HG02938 (cell line): ENCODE data around the gene IDE.
"Not testable (repeated sequence)": the region's sequence is repeated elsewhere in the genome, so short reads cannot be mapped to it uniquely, and the experiment has no call there.

ENCODE experiments used
- ATAC-seq: cut with Tn5 transposase; IDR thresholded peaks from one replicate; pipeline ENCODE4 v1.9.1; 2021; ENCODE audit warnings: mild to moderate bottlenecking, moderate library complexity; ENCODE audit not compliant: unreplicated experiment

IDE gene

DNA sequence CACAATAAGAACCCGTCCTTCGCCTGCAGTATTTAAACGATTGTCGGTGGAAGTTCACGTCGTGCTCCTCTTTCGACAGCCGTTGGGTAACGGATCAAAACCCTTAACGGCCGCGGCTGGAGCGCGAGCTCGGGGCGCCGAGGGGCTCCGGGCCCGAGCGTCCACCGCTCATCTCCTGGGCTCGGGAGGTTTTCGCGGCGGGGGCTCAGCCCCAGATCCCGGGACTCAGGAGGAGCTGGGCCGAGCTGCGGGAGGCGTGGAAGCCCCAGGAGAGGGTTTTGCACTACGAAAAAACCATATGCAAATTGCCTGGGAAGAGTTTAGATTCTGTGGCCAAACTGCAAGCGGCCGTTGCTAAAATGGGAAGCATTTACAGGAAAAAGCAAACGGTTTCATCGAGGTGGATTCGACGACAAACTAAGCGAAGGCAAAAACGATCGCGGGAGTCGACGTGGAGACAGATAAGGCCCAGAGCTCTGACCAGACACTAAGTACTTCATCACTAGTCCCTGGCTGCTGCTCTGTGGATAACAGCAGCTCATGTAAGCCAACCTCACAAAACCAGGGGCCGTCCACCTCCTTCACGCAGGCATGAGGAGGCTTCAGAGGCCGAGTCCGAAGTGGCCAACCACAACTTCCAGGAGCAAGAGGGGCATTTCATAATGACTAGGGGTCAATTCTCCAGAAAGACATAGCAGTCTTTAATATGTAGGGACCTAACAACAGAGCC is 153.2 kb downstream of the IDE start:
- no peak for ATAC-seq

DNA sequence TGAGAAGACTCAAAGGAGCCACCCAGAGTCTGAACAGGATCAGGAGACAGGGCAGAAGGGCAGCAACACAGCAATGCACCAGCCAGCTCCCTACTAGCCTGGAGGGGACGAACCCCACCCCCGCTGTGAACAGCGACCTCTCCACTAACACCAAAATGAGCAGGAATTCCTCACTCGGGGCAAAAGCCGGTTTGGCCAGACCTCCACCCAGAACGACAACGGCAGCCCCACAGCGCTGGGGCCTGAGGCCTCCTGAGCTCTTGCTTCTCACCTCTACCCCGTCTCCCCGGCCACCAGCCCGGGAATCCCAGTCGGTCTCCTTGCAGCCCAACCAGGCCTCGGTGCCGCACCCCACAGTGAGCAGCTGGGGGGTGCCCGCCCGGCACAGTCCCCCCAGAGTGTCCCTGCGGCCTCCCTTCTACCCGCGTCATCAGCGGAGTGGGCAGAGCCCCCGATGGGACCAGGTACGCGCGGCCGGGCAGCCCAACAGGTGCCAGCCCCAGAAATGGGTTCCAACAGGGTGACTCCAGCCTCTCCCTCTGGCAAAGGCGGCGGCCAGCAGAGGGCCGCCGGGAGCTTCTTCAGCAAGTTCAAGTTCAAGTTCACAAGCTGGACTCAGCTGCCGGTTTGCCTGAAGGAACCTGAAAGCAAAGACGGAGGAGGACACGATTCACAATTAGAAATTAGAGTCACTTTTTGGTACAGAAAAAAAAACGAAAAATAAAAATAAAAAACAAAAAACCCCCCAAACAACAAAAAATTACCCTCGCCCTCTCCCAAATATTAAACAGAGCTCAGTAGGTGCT is 153.9 kb downstream of the IDE start:
- ATAC-seq: no peak

- ATAC-seq: no peak
Observed at GRCh38 chr10:92418891-92419290, 155.0 kb downstream of the IDE start.

DNA sequence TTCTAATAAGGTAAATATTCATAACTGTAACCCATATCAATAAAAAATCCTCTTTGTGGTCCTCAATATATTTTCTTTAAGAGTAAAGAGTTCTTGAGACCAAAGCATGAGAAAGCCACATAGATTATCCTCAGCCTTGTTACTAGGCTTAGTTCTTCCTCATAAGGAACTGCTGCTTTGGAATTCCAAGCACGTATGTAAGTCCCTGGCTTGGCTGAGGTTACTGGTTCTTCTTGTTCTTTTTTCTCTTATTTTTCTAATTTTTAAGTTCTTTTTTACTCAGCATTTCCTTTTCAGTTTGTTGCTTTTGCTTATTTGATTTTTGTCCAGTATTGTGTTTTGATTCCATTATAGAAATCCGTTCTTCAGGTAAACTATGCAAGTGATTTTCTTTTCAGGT is 155.7 kb downstream of the IDE start:
- no peak for ATAC-seq

DNA sequence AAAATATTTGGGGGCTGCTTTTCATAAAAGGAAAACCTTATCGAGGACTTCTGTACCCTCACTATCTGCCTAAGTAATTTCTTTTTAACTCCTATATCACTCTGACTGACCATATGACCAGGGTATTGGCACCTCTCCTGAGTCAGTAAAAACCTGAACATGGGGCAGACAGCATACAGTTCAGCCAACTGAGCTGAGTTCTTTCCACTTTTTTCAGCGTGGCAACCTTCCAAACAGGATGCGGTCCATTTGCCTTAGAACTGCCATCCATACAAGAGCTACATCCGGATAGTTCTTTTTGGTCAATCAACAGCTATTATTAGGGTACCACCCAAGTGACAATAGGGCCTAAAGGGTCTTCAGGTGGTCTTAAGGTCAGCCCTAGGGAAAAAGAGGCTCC is 160.4 kb downstream of the IDE start:
- ATAC-seq: no peak

GRCh38 chr10:92413011-92413410 is 160.9 kb downstream of the IDE start:
- ATAC-seq: no peak

DNA sequence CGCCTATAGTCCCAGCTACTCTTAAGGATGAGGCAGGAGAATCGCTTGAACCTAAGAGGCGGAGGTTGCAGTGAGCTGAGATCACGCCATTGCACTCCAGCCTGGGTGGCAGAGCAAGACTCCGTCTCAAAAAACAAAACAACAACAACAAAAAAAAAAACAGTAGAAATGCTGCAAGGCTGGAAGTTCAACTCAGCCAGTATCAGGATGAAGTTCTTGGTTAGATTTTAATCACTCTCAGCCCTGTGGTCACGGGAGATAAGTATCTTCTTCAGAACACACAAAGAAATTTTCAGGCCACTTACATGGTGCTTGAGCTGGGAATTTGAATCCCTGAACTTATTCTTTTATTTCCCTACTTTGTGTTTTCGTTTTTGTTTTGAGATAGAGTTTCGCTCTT is 162.5 kb downstream of the IDE start:
- no peak for ATAC-seq

- no peak for ATAC-seq
Observed at GRCh38 chr10:92410501-92410900, 163.4 kb downstream of the IDE start.

DNA sequence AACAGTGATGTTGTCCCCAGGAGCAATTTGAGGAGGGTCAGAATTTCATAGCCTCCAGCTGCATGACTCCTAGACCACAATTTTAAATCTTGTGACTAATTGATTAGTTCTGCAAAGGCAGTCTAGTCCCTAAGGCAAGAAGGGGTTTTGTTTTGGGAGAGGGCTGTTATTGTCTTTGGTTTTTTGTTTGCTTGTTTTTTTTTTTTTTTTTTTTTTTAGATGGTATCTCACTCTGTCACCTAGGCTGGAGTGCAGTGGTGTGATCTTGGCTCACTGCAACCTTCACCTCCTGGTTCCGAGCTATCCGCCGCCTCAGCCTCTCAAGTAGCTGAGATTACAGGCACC is 165.9 kb downstream of the IDE start:
- ATAC-seq: no peak

DNA sequence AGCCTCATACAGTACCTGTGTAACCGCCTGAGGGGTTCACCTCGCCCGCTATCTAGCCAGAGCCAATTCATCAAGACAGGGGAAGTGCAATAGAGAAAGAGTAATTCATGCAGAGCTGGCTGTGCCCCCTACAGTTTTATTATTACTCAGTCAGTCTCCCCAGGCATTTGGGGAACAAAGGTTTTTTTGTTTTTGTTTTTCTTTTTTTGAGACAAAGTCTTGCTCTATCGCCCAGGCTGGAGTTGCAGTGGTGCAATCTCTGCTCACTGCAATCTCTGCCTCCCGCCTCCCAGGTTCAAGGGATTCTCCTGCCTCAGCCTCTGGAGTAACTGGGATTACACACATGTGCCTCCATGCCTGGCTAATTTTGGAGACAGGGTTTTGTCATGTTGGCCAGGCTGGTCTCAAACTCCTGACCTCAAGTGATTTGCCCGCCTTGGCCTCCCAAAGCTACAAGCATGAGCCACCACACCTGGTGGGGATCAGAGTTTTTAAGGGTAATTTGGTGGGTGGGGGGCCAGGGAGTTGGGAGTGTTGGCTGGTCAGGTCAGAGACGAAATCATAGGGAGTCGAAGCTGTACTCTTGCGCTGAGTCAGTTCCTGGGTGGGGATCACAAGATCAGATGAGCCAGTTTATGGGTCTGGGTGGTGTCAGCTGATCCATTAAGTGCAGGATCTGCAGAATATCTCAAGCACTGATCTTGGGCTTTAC is 166.4 kb downstream of the IDE start:
- no peak for ATAC-seq

GRCh38 chr10:92405419-92405924 is 168.4 kb downstream of the IDE start:
- ATAC-seq: no peak

- ATAC-seq: no peak
Observed at GRCh38 chr10:92404612-92405418, 169.1 kb downstream of the IDE start.

- not testable (repeated sequence) for ATAC-seq
Observed at GRCh38 chr10:92402234-92402633, 171.7 kb downstream of the IDE start.
